HUES6 (cell line): Measurements from ENCODE around the gene RAD51B.

Experiments used
- H3K27ac ChIP-seq: 2 replicates; pipeline ENCODE4 v1.7.0; 2013; ENCODE audit warnings: low read depth, mild to moderate bottlenecking, low read length, inconsistent platforms
- H3K27me3 ChIP-seq: 2 replicates; pipeline ENCODE4 v1.6.1; 2013; ENCODE audit warnings: low read length; ENCODE audit not compliant: control insufficient read depth, insufficient read depth
- H3K36me3 ChIP-seq: 2 replicates; pipeline ENCODE4 v1.6.1; 2013; ENCODE audit warnings: low read length; ENCODE audit not compliant: control insufficient read depth, insufficient read depth
- H3K4me1 ChIP-seq: 2 replicates; pipeline ENCODE4 v1.6.1; 2013; ENCODE audit warnings: low read length; ENCODE audit not compliant: control insufficient read depth, insufficient read depth
- H3K4me3 ChIP-seq: 2 replicates; pipeline ENCODE4 v1.5.1; 2013; ENCODE audit warnings: low read depth, low read length
- H3K9ac ChIP-seq: one replicate; pipeline ENCODE4 v1.6.1; 2013; ENCODE audit warnings: mild to moderate bottlenecking, low read length
- H3K9me3 ChIP-seq: 2 replicates; pipeline ENCODE4 v1.6.1; 2013; ENCODE audit warnings: low read depth, low read length; ENCODE audit not compliant: control insufficient read depth, insufficient read depth

The RAD51B gene

GRCh38 chr14:67835596-67835995 is 16.0 kb downstream of the RAD51B start:
- Histone ChIP-seq H3K27ac (no peak overlapping the region), H3K4me1 (no peaks in the 10 kb centered on the region), H3K27me3 (no peaks in the 10 kb centered on the region), H3K9me3 (no peaks in the 10 kb centered on the region), H3K36me3 (peaks cover 6% of the 10 kb centered on the region; the same call in 1 of the 2 replicates), H3K9ac (no peak overlapping the region), H3K4me3 (no peak overlapping the region)

DNA sequence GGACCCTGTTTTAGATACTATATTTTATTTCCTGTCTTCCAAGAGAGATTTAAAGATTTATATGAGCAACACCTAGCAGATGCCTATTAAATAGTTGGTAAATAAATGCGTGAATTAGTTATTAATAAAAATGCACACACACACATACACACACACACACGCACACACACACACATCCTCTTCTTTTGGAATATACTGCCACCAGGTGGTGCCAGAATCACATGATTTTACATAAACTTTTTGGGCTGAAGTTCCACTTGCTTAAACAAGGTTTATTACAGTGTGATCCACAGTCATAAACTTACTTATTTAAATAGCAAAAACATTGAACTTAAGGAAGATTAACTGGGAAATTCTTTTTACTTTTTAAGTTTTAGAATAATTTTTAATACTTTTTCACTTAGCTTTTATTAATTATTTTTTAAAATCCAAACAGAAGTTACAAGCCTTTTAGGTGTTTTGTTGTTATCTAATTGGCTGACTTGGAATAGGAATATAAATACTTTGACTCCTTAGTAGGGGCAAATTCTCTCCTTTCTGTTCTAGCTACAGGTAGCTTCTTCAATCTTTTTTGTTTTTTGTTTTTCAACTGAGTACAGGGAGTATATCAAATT is 17.5 kb downstream of the RAD51B start:
- no peaks in the 10 kb centered on the region for H3K9me3 ChIP-seq
- H3K4me1 ChIP-seq: no peaks in the 10 kb centered on the region
- H3K27me3 ChIP-seq: no peaks in the 10 kb centered on the region
- H3K27ac ChIP-seq: no peak overlapping the region
- no peak overlapping the region for H3K4me3 ChIP-seq
- H3K36me3 ChIP-seq: peaks cover 6% of the 10 kb centered on the region; the same call in 1 of the 2 replicates
- no peak overlapping the region for H3K9ac ChIP-seq

GRCh38 chr14:67846029-67846610 is 26.5 kb downstream of the RAD51B start:
- no peaks in the 10 kb centered on the region for H3K27me3 ChIP-seq
- H3K4me1 ChIP-seq: no peaks in the 10 kb centered on the region

DNA sequence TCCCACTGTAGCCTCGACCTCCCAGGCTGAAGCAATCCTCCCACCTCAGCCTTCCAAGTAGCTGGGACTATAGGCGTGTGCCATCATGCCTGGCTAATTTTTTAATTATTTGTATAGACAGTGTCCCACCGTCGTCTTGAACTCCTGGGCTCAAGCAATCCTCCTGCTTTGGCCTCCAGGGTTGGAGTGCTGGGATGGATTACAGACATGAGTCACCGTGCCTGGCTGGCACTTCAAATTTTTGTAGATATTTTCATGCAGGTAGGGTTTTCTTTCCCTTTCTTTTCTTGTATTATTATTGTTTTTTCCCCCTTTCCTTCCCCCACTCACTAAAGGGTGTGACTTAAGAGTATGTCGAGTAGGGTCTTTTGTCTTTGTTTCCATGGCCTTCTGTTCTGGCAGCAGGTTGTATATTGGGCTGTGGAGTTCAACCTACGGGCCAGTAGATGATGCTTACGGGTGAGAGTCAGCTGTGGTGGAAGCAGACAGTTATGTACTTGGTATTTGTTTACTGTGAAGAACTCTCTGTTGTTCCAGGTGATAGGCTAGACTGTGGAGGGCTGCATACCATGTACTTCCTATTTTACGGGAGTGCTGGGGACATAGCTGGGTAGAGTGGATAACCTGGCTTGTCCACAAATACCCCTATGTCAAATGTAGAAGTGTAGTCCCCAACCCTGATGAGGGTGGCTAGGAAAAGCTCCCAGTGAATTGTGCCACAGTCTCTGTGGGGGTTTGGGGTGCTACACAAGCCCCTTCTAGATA is 30.7 kb downstream of the RAD51B start:
- H3K9me3 ChIP-seq: peaks cover 11% of the 10 kb centered on the region
- H3K9ac ChIP-seq: no peak overlapping the region
- H3K27ac ChIP-seq: no peak overlapping the region

More at GRCh38 chr14:67846029-67846610, 26.5 kb downstream of the RAD51B start:
- no peaks in the 10 kb centered on the region for H3K36me3 ChIP-seq
- H3K4me3 ChIP-seq: no peak overlapping the region
- H3K9ac ChIP-seq: no peak overlapping the region
- peaks cover 11% of the 10 kb centered on the region for H3K9me3 ChIP-seq
- H3K27ac ChIP-seq: no peak overlapping the region

GRCh38 chr14:67851785-67852410 is 32.3 kb downstream of the RAD51B start:
- no peak overlapping the region for H3K4me3 ChIP-seq
- H3K9me3 ChIP-seq: peaks cover 2% of the 10 kb centered on the region; the same call in 1 of the 2 replicates
- H3K27ac ChIP-seq: no peak overlapping the region
- H3K27me3 ChIP-seq: no peaks in the 10 kb centered on the region
- H3K9ac ChIP-seq: no peak overlapping the region
- H3K4me1 ChIP-seq: no peaks in the 10 kb centered on the region
- no peaks in the 10 kb centered on the region for H3K36me3 ChIP-seq

More for the DNA sequence above, 30.7 kb downstream of the RAD51B start:
- no peak overlapping the region for H3K4me3 ChIP-seq
- H3K4me1 ChIP-seq: no peaks in the 10 kb centered on the region
- no peaks in the 10 kb centered on the region for H3K27me3 ChIP-seq
- no peaks in the 10 kb centered on the region for H3K36me3 ChIP-seq

DNA sequence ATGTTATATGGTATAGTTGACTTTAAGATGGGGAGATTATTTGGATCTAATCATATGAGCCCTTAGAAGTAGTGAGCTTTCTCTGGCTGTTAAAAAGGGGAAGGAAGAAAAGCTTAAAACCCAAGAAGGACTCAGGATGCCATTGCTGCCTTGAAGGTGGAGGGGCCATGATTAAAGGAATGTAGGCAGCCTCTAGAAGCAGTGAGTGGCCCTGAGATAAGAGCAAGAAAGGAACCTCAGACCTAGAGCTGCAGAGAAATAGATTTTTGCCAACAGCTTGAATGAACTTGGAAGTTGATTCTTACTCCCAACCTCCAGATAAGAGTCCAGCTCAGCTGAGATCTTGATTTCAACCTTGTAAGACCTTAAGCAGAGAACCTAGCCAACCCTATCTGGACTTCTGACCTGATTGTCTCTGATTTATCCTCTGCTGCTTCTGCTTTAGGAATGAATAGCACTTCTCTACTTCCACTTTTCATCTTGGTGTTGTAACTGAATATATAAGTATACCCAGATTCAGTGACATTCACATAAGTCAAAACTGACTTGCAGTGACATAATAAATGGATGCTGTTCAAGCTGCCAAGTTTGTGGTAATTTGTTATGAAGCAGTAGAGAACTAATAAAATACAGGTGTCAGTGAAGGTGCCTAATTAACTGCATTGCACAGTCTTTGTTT is 33.5 kb downstream of the RAD51B start:
- Histone ChIP-seq H3K27me3 (no peaks in the 10 kb centered on the region), H3K4me1 (no peaks in the 10 kb centered on the region), H3K27ac (no peak overlapping the region), H3K9ac (no peak overlapping the region), H3K4me3 (no peak overlapping the region), H3K36me3 (no peaks in the 10 kb centered on the region), H3K9me3 (no peaks in the 10 kb centered on the region)

DNA sequence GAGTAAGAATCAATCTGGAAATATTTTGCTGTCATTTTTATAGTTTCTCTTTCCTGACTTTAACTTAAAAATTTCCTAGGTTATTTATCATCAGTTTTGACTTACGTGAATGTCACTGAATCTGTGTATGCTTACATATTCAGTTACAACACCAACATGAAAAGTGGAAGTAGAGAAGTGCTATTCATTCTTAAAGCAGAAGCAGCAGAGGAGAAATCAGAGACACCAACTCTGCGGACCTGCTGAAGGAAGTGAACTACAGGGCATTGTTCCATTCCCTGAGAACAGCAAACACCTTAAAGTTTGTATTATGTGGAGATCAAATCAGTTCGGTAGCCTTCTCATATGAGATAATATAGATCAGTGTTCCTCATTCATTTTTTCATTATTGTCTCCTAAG is 34.1 kb downstream of the RAD51B start:
- Histone ChIP-seq H3K4me1 (no peaks in the 10 kb centered on the region), H3K27me3 (no peaks in the 10 kb centered on the region), H3K9me3 (no peaks in the 10 kb centered on the region), H3K9ac (no peak overlapping the region), H3K27ac (no peak overlapping the region), H3K4me3 (no peak overlapping the region), H3K36me3 (no peaks in the 10 kb centered on the region)

DNA sequence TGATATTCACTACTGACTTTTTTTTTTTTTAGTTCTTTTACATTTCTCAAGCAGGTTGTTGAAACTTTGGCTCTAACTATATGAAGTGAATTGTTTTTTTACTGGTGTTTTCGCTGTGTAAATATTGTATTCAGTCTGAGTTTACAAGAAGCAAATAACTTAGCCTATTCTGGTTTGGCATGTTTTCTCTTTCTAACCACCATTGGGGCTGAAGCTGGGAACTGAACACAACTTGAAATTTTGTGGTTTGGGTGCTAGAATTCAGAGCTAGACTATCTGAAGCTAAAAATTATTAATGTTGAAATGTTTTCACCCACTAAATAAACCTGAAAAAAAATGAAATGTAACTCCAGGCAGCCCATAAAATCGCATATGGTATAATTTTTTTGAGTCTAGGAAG is 37.2 kb downstream of the RAD51B start:
- no peak overlapping the region for H3K27ac ChIP-seq
- no peak overlapping the region for H3K9ac ChIP-seq
- H3K4me3 ChIP-seq: no peak overlapping the region
- 0 out of 2 replicates have a peak, but pooled peaks cover 9% of the 10 kb centered on the region for H3K4me1 ChIP-seq
- H3K9me3 ChIP-seq: no peaks in the 10 kb centered on the region
- no peaks in the 10 kb centered on the region for H3K36me3 ChIP-seq
- H3K27me3 ChIP-seq: no peaks in the 10 kb centered on the region

GRCh38 chr14:67857778-67858350 is 38.3 kb downstream of the RAD51B start:
- Histone ChIP-seq H3K36me3 (no peaks in the 10 kb centered on the region), H3K9me3 (no peaks in the 10 kb centered on the region), H3K4me3 (no peak overlapping the region), H3K27me3 (no peaks in the 10 kb centered on the region), H3K9ac (no peak overlapping the region), H3K27ac (no peak overlapping the region), H3K4me1 (0 out of 2 replicates have a peak, but pooled peaks cover 9% of the 10 kb centered on the region)

- Histone ChIP-seq H3K4me3 (no peak overlapping the region), H3K9me3 (no peaks in the 10 kb centered on the region), H3K36me3 (no peaks in the 10 kb centered on the region), H3K4me1 (0 out of 2 replicates have a peak, but pooled peaks cover 9% of the 10 kb centered on the region), H3K27me3 (no peaks in the 10 kb centered on the region), H3K9ac (no peak overlapping the region), H3K27ac (no peak overlapping the region)
These were observed 39.7 kb downstream of the RAD51B start for GRCh38 chr14:67859169-67859749.
